T47D (cell line): ENCODE measurements around the gene TRUB1.

Source experiments
- DNase-seq, 2 experiments: peaks; one replicate each; pipeline versions ENCODE4 v3.0.0 to v3.0.0-alpha.2; 2011 to 2012; ENCODE audit warnings: low read depth in 1 of 2, low spot score in 1 of 2
- JUND ChIP-seq: IDR thresholded peaks from 2 replicates; pipeline ENCODE4 v1.6.1; 2012; ENCODE audit warnings: low read depth
- in situ Hi-C: cut with HindIII; loops from 2 replicates; pipeline ENCODE4 v1.10.0; 2016; ENCODE audit warnings: low sequenced_read_pairs, low pct_unique_long_range_greater_than_20kb

The TRUB1 gene

DNA sequence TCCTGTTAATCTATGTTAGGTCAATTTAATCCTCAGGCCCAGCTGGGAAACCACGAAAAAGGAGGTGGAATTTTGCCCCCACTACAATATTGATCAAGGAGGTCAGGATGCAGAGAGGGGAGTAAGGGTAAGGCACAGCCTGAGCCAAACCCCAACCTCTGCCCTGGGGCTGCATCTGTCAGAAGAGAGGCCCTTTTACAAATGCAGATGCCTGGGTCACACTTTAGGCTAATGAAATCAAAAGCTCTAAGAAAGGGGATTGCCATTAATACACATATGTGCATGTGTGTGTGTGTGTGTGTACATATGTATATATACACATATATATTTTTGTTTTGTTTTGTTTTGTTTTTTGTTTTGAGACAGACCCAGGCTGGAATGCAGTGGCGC is 25.5 kb upstream of the TRUB1 start:
- in situ Hi-C loops, result no loop called here
- no peak for DNase-seq
- no peak for TF ChIP-seq JUND

DNA sequence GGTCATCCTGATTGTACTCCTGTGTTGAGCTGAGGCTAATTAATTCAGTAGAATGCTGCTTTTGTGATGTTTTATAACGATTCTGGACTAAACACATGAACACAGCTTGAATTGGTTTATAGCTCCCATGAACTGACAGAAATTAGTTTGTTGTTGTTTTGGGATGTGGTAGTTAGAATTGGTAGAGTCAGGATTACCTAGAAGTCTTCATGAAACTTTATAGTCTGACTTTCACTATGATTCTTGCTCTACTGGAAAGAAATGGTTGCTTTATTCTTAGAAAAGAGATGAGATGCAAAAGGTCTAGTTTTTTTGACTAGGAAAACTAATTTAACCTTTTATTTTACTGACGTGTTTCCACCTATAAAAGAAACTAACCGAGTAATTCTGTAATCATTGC is 23.4 kb upstream of the TRUB1 start:
- in situ Hi-C loops, result no loop called here
- no peak for TF ChIP-seq JUND
- DNase-seq, result no peak

DNA sequence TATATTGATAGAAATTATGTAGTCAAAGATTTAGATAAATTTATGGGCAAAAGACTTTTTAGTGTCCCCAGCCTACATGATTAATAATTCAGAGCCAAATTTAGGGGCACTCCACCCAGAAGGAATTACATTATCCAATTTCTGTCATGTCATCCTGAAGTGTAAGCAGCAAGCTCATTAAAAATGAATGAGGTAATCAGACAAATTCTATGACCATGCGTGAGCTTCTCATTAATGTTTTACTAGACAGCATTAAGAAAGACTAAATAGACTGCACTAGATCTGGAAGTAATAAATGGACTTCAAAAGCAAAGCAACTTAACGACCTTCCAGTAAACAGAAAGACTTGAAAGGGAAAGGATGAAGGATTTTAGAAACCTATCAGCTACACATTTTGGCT is 22.7 kb upstream of the TRUB1 start:
- in situ Hi-C loops, result no loop called here
- DNase-seq, result no peak
- TF ChIP-seq JUND, result no peak

DNA sequence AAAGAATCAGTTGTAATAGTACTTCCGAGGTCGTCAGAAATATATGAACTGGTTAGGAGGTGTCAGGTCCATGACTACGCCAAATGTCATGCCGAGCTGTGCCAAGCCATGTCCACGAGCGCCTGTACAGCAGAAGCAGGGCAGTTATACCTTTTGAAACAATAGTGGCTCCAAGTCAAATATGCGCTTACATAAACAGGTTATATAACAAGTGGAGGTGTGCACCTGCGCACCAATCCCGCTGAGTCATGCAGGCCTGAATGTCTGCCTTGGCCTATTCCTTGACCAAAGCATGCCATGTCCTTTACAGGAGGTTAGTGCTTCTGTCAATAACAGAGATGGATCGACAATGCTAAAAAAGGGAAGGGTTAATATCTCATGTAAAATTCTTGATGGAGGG is 21.3 kb upstream of the TRUB1 start:
- no peak for DNase-seq
- in situ Hi-C loops, result no loop called here
- TF ChIP-seq JUND, result no peak

DNA sequence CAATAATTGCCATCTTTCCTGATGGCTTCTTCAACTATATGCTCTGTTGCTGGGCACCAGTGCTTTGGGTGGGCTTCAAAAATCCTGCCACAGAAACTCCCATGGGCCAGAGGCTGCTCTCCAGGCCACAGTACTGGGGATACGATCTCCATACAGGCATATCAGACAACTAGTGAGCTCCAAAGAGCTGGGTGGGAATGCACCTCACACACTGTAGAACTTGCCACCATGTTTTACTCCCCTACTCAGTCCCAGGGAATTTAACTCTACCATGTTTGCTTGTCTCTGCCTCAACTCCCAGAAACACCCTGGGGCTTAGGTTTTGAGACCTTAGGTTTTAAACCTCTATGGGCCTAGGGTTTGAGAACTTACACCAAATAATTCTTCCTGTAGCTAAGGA is 20.5 kb upstream of the TRUB1 start:
- DNase-seq, result no peak
- in situ Hi-C loops, result no loop called here
- no peak for TF ChIP-seq JUND

DNA sequence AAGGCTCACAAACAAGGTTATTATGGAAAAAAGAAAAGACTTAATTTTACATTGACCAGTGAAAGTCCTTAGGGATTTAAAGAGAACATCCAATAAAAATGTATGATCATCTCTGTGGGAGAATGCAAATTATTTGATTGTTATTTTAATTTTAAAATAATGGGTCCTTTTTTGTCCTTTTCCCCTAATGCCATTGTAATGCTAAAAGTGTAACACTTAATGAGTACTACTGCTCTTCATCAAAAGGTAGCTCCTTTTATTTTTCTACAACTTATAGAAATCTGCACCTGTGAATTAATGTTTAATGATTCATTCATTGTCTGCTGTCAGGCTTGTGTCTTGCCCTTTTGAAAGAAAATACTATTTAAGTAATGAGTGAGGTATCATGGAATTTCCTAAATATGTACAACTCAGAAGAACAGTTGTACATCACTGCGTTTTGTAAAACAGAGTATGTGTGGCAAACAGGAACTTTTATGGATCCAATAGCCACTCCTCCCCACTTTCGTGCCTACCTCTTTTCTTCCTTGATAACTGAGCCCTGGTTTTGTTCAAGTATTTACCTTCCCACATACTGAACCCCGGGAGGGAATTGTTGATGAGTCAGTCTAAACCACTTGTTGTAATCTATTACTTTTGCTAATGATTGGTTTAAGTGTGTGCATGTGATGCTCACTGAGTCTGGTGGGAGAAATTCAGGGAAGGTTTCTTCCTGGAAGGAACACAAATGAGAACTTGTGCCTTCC is 19.9 kb upstream of the TRUB1 start:
- no peak for TF ChIP-seq JUND
- DNase-seq, result no peak
- in situ Hi-C loops, result no loop called here

DNA sequence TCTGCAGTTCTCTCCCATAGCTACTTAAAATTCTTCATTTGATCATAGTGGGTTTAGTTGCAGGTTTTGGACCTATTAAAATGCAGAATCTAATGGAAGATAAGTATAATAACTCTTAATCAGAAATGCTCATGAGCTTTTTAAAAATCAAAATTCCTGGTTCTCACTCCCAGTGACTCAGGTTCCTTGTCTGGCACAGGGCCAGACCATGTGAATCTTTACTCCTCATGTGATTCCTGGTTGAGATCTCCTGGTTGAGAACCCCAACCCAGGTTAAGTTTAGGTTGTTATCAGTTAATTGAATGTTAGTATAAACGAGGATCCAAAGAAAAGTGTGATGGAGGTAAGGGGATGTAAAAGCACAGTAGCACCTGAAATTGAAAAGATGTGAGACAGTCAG is 17.5 kb upstream of the TRUB1 start:
- TF ChIP-seq JUND, result no peak
- in situ Hi-C loops, result no loop called here
- DNase-seq, result no peak

DNA sequence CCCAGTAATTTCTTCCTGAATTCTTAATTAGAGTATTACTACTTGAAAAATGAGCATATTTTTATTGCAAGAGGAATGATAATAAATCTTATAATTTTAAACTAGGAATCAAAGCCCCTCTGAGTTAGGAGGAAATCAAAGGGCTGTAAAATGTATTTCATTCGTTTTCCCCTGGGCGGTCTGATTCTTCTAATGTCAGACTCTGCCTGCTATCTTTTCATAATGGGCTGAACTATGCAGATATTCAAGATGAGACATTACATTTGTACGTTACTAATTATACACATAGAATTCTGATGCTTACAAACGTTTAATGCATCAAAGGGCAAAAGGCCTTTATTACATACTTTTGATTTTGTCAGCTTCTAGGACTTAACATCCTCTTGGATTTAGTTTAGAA is 16.0 kb upstream of the TRUB1 start:
- TF ChIP-seq JUND, result no peak
- no peak for DNase-seq
- in situ Hi-C loops, result no loop called here

DNA sequence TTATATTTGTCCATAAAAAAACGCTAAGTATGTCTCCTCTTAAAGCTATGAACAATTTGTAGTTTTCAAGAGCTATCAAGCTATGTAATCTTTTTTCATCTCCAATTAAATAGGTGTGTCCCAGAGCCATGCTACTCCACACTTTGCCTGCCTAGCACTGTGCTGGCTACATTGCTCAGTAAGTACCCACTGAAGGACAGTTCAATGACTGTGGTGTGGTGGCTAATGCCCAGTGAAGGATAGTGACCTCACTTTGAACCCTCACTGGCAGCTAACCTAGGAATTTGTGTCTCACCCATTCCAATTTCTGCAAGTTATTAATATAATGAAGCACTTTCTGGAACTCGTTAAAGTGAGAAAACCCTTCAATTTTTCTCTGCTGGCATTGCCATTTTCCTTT is 14.4 kb upstream of the TRUB1 start:
- no peak for DNase-seq
- in situ Hi-C loops, result no loop called here

DNA sequence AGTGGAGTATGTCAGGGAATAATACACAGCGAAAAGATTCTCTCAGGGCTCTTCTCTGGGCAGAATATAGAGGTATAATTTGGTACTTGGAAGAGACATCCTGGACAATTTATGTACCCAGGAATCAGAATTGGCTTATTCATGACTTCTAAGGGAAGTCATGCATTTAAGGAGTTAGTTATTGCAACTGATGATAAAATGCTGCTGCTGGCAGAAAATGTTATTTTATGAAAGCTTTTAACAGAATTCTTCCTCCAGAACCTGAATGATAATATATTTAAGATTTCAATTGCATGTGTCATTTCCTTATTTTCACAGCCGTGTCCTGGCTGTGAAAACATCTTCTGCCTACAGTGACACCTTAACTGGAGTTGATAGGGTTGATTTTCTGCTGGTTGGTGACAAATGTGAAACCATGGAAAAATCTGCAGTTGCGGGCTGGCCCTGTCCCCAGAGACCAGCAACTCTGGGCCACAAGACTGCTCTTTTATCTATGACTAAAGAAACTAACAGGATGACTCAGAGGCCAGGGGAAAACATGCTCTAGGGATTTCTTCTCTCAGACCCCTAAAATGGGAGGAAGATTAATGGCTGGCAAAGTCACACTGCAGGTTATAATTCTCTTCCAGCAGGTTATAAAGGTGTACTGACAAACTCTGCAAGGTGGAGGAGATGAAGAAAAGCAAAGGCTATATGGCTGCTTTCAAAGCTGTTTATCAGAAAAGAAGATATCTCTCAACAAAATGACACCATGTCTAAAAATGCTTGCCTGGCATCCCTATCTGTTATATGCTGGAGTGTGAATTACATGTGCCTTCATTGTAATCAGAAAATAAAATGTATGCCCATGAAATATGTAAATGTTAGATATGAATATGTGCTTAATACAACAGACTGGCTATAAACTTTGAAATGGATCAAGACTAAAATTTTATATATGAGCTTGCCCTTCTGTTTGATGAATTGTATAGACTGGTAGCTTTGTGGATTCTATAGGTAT is 12.1 kb upstream of the TRUB1 start:
- no peak for DNase-seq
- no peak for TF ChIP-seq JUND
- in situ Hi-C loops, result no loop called here

More for the DNA sequence above, 14.4 kb upstream of the TRUB1 start:
- TF ChIP-seq JUND, result no peak

DNA sequence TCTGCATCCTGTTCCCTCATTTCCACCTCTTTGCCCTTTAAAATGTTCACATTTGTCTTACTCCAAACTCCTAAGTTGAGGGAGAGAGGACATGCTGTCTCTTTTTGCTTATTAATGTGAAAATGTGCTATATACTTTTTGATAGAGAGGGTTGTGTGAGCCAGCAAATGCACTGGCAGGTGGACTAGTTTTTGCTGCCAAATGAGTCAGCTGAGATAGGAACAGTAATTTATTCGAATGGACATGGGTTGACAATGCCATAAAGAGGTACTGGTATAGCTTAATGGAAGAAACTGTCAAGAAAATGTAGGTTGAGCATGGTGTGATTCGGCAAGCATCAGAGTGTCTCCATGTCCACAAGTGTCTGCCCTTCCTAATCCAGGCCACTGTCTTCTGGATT is 9.2 kb upstream of the TRUB1 start:
- in situ Hi-C loops, result no loop called here
- TF ChIP-seq JUND, result no peak
- no peak for DNase-seq

DNA sequence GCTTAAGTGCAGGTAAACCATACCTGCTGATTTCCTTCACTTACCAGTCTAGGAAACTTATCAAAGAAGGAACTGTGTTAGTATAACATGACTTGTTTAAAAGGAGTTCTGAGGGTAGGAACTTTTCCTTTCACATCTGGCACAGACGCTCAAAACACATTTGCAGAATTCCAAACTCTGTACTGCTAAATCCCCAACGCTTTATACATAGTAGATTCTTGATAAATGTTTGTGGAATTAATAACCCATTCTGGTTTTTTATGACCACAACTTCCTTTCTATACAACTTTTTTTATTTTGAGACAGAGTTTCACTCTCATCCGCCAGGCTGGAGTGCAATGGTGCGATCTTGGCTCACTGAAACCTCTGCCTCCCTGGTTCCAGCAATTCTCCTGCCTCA is 7.7 kb upstream of the TRUB1 start:
- no peak for TF ChIP-seq JUND
- no peak for DNase-seq
- in situ Hi-C loops, result no loop called here

DNA sequence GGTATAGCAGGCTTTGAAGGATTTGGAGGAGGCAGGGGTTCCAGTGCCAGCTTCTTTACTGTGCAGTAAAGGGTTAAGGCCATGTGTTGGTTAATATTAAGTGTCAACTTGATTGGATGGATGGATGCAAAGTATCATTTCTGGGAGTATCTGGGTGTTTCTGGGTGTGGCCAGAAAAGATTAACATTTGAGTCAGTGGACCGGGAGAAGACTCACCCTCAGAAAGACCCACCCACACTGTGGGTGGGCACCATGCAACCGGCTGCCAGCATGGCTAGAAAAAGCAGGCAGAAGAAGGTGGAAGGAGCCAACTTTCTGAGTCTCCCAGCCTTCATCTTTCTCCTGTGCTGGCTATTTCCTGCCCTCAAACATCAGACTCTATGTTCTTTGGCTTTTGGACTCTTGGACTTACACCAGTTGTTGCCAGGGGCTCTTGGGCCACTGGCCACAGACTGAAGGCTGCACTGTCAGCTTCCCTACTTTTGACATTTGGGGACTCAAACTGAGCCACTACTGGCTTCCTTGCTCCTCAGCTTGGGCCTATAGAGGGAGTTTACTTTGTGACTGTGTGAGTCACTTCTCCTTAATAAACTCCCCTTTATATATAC is 6.8 kb upstream of the TRUB1 start:
- no peak for TF ChIP-seq JUND
- DNase-seq, result no peak
- in situ Hi-C loops, result no loop called here
